HG02938 (cell line): ENCODE results near the gene RIPOR3.
"Not testable (repeated sequence)": the region's sequence is repeated elsewhere in the genome, so short reads cannot be mapped to it uniquely, and the experiment has no call there.

Experiments used
- ATAC-seq: cut with Tn5 transposase; IDR thresholded peaks from one replicate; pipeline ENCODE4 v1.9.1; 2021; ENCODE audit warnings: mild to moderate bottlenecking, moderate library complexity; ENCODE audit not compliant: unreplicated experiment

RIPOR3 gene

GRCh38 chr20:50680105-50680960 lies 11.0 kb downstream of the RIPOR3 start:
- no peak for ATAC-seq

- ATAC-seq, result no peak
These were observed 11.6 kb downstream of the RIPOR3 start for GRCh38 chr20:50679753-50680104.

GRCh38 chr20:50678169-50678898 lies 13.0 kb downstream of the RIPOR3 start:
- no peak for ATAC-seq

- no peak for ATAC-seq
These were observed 14.5 kb downstream of the RIPOR3 start for GRCh38 chr20:50676858-50677257.

- not testable (repeated sequence) for ATAC-seq
These were observed 15.0 kb downstream of the RIPOR3 start for GRCh38 chr20:50676377-50676731.

GRCh38 chr20:50675671-50676376 lies 15.5 kb downstream of the RIPOR3 start:
- ATAC-seq, result no peak

GRCh38 chr20:50674138-50674825 lies 17.1 kb downstream of the RIPOR3 start:
- no peak for ATAC-seq

- ATAC-seq, result no peak
These were observed 17.7 kb downstream of the RIPOR3 start for GRCh38 chr20:50673466-50674137.

GRCh38 chr20:50673146-50673465 lies 18.2 kb downstream of the RIPOR3 start:
- ATAC-seq, result no peak

- no peak for ATAC-seq
These were observed 18.8 kb downstream of the RIPOR3 start for GRCh38 chr20:50672400-50673145.

- no peak for ATAC-seq
These were observed 19.7 kb downstream of the RIPOR3 start for GRCh38 chr20:50671626-50672025.

- not testable (repeated sequence) for ATAC-seq
These were observed 20.3 kb downstream of the RIPOR3 start for GRCh38 chr20:50671010-50671409.

GRCh38 chr20:50670126-50670862 lies 21.0 kb downstream of the RIPOR3 start:
- ATAC-seq, result no peak

- ATAC-seq, result no peak
These were observed 22.5 kb downstream of the RIPOR3 start for GRCh38 chr20:50668798-50669197.

GRCh38 chr20:50668326-50668725 lies 23.0 kb downstream of the RIPOR3 start:
- ATAC-seq, result no peak

- no peak for ATAC-seq
These were observed 24.5 kb downstream of the RIPOR3 start for GRCh38 chr20:50666709-50667298.

GRCh38 chr20:50664254-50664653 lies 27.1 kb downstream of the RIPOR3 start:
- no peak for ATAC-seq

- ATAC-seq, result no peak
These were observed 28.1 kb downstream of the RIPOR3 start for GRCh38 chr20:50663095-50663821.
